B cell (primary cell): ENCODE measurements around the gene MYL5. TPM values are rescaled to one million over a fixed set of nuclear protein-coding genes. Genes with fewer than 3 reads are reported as not detected.

Experiments
- ATAC-seq: fragments of 200-7000 bp; cut with Tn5 transposase; one replicate; pipeline ENCODE4 v1.10.0; 2021; ENCODE audit warnings: low read depth, mild to moderate bottlenecking, moderate number of reproducible peaks, moderate library complexity
- CTCF ChIA-PET: fragments of 350-600 bp; sonication (Branson Sonifier 250); formaldehyde crosslinking; loops from one replicate; lab custom pipeline; 2021; ENCODE audit warnings: antibody characterized with exemption, inconsistent platforms; lab: Charles Lee
- POLR2A ChIA-PET: fragments of 350-600 bp; sonication (Branson Sonifier 250); formaldehyde crosslinking; loops from one replicate; lab custom pipeline; 2021; ENCODE audit warnings: antibody characterized with exemption; lab: Charles Lee
- DNase-seq: peaks from one replicate; pipeline ENCODE4 v3.0.0; 2013
- H2AFZ ChIP-seq: 2 replicates; pipeline ENCODE4 v1.6.1; 2012; ENCODE audit warnings: mild to moderate bottlenecking, low read depth, low read length; ENCODE audit not compliant: insufficient read depth, poor library complexity, severe bottlenecking
- H3K27ac ChIP-seq, 2 donors: 1 replicate in 1 of 2; 2 replicates in 1 of 2; pipeline ENCODE4 v1.5.1; 2012 to 2013; ENCODE audit warnings: low read length in 2 of 2, mild to moderate bottlenecking in 2 of 2, moderate library complexity in 1 of 2
- H3K27me3 ChIP-seq, 4 experiments: fragments of 200-600 bp in 1 of 4; sonication (generic) in 1 of 4; replicated peaks in 1 of 4; 1 replicate in 2 of 4; 2 replicates in 2 of 4; pipeline versions ENCODE4 v1.6.1 to v1.7.0; 2013 to 2016; ENCODE audit warnings: low read length in 3 of 4, mild to moderate bottlenecking in 2 of 4, mixed read lengths in 1 of 4, moderate library complexity in 1 of 4; ENCODE audit not compliant: insufficient read depth in 4 of 4, control insufficient read depth in 3 of 4; ENCODE audit errors: control extremely low read depth in 1 of 4
- H3K36me3 ChIP-seq, 2 experiments: replicated peaks in 1 of 2; 1 replicate in 1 of 2; 2 replicates in 1 of 2; pipeline versions ENCODE4 v1.6.1 to v1.7.1; 2013; ENCODE audit warnings: low read length in 1 of 2; ENCODE audit not compliant: insufficient read depth in 2 of 2, control insufficient read depth in 1 of 2; ENCODE audit errors: control extremely low read depth in 1 of 2, extremely low read depth in 1 of 2
- H3K4me1 ChIP-seq, 2 donors: fragments of 200-600 bp in 1 of 2; sonication (generic) in 1 of 2; 1 replicate in 1 of 2; 2 replicates in 1 of 2; pipeline versions ENCODE4 v1.5.1 to v1.6.1; 2013 to 2017; ENCODE audit warnings: low read length in 2 of 2; ENCODE audit not compliant: control insufficient read depth in 2 of 2, insufficient read depth in 2 of 2
- H3K4me2 ChIP-seq: replicated peaks from 2 replicates; pipeline ENCODE3; 2012; ENCODE audit warnings: mild to moderate bottlenecking, low read depth, low read length; ENCODE audit not compliant: poor library complexity, severe bottlenecking
- H3K4me3 ChIP-seq, 5 experiments: fragments of 200-600 bp in 1 of 5; sonication (generic) in 1 of 5; 1 replicate in 3 of 5; 2 replicates in 2 of 5; pipeline versions ENCODE4 v1.5.1 to v1.7.0; 2011 to 2016; ENCODE audit warnings: low read length in 4 of 5, mild to moderate bottlenecking in 4 of 5, low read depth in 2 of 5, control low read depth in 1 of 5, moderate library complexity in 1 of 5; ENCODE audit not compliant: insufficient read depth in 1 of 5; ENCODE audit errors: control extremely low read depth in 1 of 5, extremely low read depth in 1 of 5
- H3K79me2 ChIP-seq: fragments of 200-600 bp; sonication (generic); one replicate; pipeline ENCODE4 v1.6.0; 2016; ENCODE audit warnings: low read length; ENCODE audit not compliant: control insufficient read depth, insufficient read depth
- H3K9ac ChIP-seq: fragments of 200-600 bp; sonication (generic); 2 replicates; pipeline ENCODE4 v1.6.1; 2017; ENCODE audit warnings: mild to moderate bottlenecking, low read length, moderate library complexity
- H3K9me3 ChIP-seq, 3 donors: one replicate each; pipeline versions ENCODE4 v1.6.1 to v1.7.1; 2013; ENCODE audit warnings: low read length in 2 of 3; ENCODE audit not compliant: control insufficient read depth in 2 of 3, insufficient read depth in 1 of 3; ENCODE audit errors: control extremely low read depth in 1 of 3
- H4K20me1 ChIP-seq: 2 replicates; pipeline ENCODE4 v1.6.0; 2012; ENCODE audit warnings: mild to moderate bottlenecking, low read length; ENCODE audit not compliant: insufficient read depth, control insufficient read depth, poor library complexity, severe bottlenecking
- H3K27ac Mint-ChIP-seq: one replicate; pipeline ENCODE4 v1.8.0; 2021; ENCODE audit warnings: mixed read lengths
- H3K27me3 Mint-ChIP-seq: one replicate; pipeline ENCODE4 v1.8.0; 2021; ENCODE audit warnings: mixed read lengths
- H3K4me1 Mint-ChIP-seq: one replicate; pipeline ENCODE4 v1.8.0; 2021; ENCODE audit warnings: mixed read lengths
- H3K4me3 Mint-ChIP-seq: one replicate; pipeline ENCODE4 v1.8.0; 2021; ENCODE audit warnings: mixed read lengths
- H3K9me3 Mint-ChIP-seq: one replicate; pipeline ENCODE4 v1.8.0; 2022; ENCODE audit warnings: mixed read lengths; ENCODE audit not compliant: insufficient read depth
- EZH2 ChIP-seq: IDR thresholded peaks from 2 replicates; pipeline ENCODE4 v1.6.1; 2012; ENCODE audit warnings: borderline replicate concordance, low read depth, mild to moderate bottlenecking, moderate library complexity, low read length; ENCODE audit not compliant: insufficient read depth, poor library complexity, severe bottlenecking
- WGBS: methylation state at CpG from one replicate; pipeline ENCODE4 v1.1.5; 2013; ENCODE audit warnings: missing lambda C conversion rate; ENCODE audit not compliant: insufficient coverage; 5-methylcytosine and 5-hydroxymethylcytosine counted together
- intact Hi-C: fragments of 100-400 bp; cut with micrococcal nuclease; formaldehyde crosslinking; loops from one replicate; pipeline ENCODE4 v1.10.0; 2022
- polyA plus RNA-seq: library from polyadenylated mRNA; depleted of rRNA; stranded (reverse); fragments of >200 nt; gene quantifications from 2 replicates; pipeline ENCODE4 v1.2.3, GENCODE V29; 2012
- total RNA-seq, 2 donors: library from RNA; stranded (reverse); fragments of 120-200 nt in 1 of 2; gene quantifications; 1 replicate in 1 of 2; 2 replicates in 1 of 2; pipeline versions ENCODE4 v1.2.3 to v1.2.4, GENCODE V29; 2013 to 2022
- TF ChIP-seq, protein P1 (sequence below): fragments of 200-600 bp; IDR thresholded peaks from one replicate; pipeline ENCODE4 v1.8.0; 2022; ENCODE audit warnings: antibody characterized with exemption, mild to moderate bottlenecking

Gene MYL5
- total and polyA plus RNA-seq, 2 donors (not counting 1 experiment from before 2014, with no cell fraction given): 16.9 to 38.3 TPM

DNA sequence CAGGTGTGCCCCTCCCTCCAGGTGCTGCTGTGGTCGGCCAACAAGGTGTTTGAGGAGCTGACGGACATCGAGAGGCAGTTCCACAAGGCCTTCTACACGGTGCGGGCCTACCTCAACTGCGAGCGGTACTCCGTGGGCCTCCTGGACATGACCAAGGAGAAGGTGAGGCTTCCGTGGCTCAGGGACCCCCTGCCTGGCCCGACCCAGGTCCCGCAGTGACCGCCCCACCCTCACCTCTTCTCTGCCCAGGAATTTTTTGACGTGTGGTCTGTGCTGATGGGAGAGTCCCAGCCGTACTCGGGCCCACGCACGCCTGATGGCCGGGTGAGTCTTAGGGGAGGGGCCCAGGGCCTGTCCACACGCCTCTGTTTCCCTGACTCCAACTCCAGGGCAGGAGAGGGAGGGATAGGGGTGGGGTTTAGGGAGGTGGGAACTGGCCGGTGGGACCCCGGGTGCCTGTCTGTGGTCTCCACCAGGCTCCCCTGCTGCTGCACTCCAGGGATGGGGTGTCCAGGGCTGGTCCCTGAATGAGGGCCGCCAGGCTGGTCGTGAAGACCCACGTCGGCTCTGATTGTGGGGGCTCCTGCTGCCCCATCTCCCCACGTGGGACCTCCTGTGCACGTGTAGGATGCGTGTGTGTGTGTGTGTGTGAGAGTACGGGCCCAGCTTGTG lies 20.4 kb upstream of the MYL5 start:
- H4K20me1 ChIP-seq: no peaks in the 10 kb centered on the region
- H3K27me3 ChIP-seq: peaks cover 0 to 2% (median 0%) of the 10 kb centered on the region in 4 experiments
- no peak overlapping the region for H3K9ac ChIP-seq
- H3K4me2 ChIP-seq: no peak overlapping the region
- intact Hi-C loops: no loop called here
- H3K79me2 ChIP-seq: no peaks in the 10 kb centered on the region
- H3K9me3 Mint-ChIP-seq: no peaks in the 10 kb centered on the region
- no peak overlapping the region for H3K27ac ChIP-seq
- H3K27ac Mint-ChIP-seq: no peak overlapping the region
- ATAC-seq: no peak
- H3K4me3 ChIP-seq: no peak overlapping the region
- no peaks in the 10 kb centered on the region for H3K4me1 ChIP-seq
- CTCF ChIA-PET: no interaction called here
- H3K4me1 Mint-ChIP-seq: no peaks in the 10 kb centered on the region
- H3K36me3 ChIP-seq: no peaks in the 10 kb centered on the region
- H3K9me3 ChIP-seq: peaks cover 0 to 13% (median 0%) of the 10 kb centered on the region in 3 donors
- no peak for DNase-seq
- H3K27me3 Mint-ChIP-seq: no peaks in the 10 kb centered on the region
- 92% methylated on average over 25 of the region's 29 CpGs for WGBS
- no peak overlapping the region for H2AFZ ChIP-seq
- POLR2A ChIA-PET: no interaction called here
- H3K4me3 Mint-ChIP-seq: no peak overlapping the region
- TF ChIP-seq, protein P1, sequence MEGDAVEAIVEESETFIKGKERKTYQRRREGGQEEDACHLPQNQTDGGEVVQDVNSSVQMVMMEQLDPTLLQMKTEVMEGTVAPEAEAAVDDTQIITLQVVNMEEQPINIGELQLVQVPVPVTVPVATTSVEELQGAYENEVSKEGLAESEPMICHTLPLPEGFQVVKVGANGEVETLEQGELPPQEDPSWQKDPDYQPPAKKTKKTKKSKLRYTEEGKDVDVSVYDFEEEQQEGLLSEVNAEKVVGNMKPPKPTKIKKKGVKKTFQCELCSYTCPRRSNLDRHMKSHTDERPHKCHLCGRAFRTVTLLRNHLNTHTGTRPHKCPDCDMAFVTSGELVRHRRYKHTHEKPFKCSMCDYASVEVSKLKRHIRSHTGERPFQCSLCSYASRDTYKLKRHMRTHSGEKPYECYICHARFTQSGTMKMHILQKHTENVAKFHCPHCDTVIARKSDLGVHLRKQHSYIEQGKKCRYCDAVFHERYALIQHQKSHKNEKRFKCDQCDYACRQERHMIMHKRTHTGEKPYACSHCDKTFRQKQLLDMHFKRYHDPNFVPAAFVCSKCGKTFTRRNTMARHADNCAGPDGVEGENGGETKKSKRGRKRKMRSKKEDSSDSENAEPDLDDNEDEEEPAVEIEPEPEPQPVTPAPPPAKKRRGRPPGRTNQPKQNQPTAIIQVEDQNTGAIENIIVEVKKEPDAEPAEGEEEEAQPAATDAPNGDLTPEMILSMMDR: no peak
- no peak for TF ChIP-seq EZH2

DNA sequence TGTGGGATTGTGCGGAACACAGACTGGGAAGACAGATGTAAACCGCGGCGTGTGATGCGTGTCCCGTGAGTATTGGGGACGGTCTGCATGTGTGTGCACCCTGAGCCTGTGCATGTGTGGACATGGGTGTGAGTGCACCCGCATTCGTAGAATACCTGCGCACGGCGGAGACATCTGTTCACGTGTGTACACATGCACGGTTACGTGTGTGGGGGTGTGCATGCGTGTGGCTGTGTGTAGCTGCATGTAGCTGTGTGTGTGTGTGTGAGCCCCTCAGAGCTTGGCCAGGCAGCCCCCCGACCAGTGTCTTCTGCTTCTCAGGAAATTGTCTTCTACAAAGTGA lies 19.9 kb upstream of the MYL5 start:
- H3K9me3 ChIP-seq: peaks cover 0 to 15% (median 0%) of the 10 kb centered on the region in 3 donors
- H3K27me3 Mint-ChIP-seq: no peaks in the 10 kb centered on the region
- H3K4me1 ChIP-seq: no peaks in the 10 kb centered on the region
- no peaks in the 10 kb centered on the region for H4K20me1 ChIP-seq
- H3K79me2 ChIP-seq: no peaks in the 10 kb centered on the region
- TF ChIP-seq EZH2: no peak
- TF ChIP-seq, protein P1: no peak
- POLR2A ChIA-PET: no interaction called here
- intact Hi-C loops: no loop called here
- no peaks in the 10 kb centered on the region for H3K4me1 Mint-ChIP-seq
- H3K9me3 Mint-ChIP-seq: no peaks in the 10 kb centered on the region
- H3K27ac ChIP-seq: no peak overlapping the region
- H3K4me3 ChIP-seq: no peak overlapping the region
- WGBS: 98% methylated on average over 11 of the region's 17 CpGs
- H2AFZ ChIP-seq: no peak overlapping the region
- no peak for ATAC-seq
- H3K4me2 ChIP-seq: no peak overlapping the region
- H3K4me3 Mint-ChIP-seq: no peak overlapping the region
- no peaks in the 10 kb centered on the region for H3K36me3 ChIP-seq
- DNase-seq: no peak
- H3K9ac ChIP-seq: no peak overlapping the region
- H3K27me3 ChIP-seq: peaks cover 0 to 2% (median 0%) of the 10 kb centered on the region in 4 experiments
- CTCF ChIA-PET: no interaction called here
- no peak overlapping the region for H3K27ac Mint-ChIP-seq
